Osteoblast (primary cell): ENCODE results near the gene POP5. TPM values are rescaled to one million over a fixed set of nuclear protein-coding genes. Genes with fewer than 3 reads are reported as not detected.

Experiments used
- DNase-seq: peaks from one replicate; pipeline ENCODE4 v3.0.0; 2011; ENCODE audit warnings: low spot score, mixed read lengths; ENCODE audit not compliant: insufficient read length; ENCODE audit errors: missing footprints
- H2AFZ ChIP-seq: 2 replicates; pipeline ENCODE4 v1.6.0; 2011; ENCODE audit warnings: mild to moderate bottlenecking, low read length
- H3K27ac ChIP-seq: 2 replicates; pipeline ENCODE4 v1.5.1; 2011; ENCODE audit warnings: mild to moderate bottlenecking, low read depth, low read length, moderate library complexity
- H3K27me3 ChIP-seq: 2 replicates; pipeline ENCODE4 v1.6.0; 2012; ENCODE audit warnings: mild to moderate bottlenecking, control low read depth, inconsistent platforms, low read length, moderate library complexity; ENCODE audit not compliant: insufficient read depth
- H3K36me3 ChIP-seq: 2 replicates; pipeline ENCODE4 v1.5.1; 2011; ENCODE audit warnings: mild to moderate bottlenecking, low read length, control low read depth, moderate library complexity; ENCODE audit not compliant: insufficient read depth
- H3K4me1 ChIP-seq: 2 replicates; pipeline ENCODE4 v1.5.1; 2011; ENCODE audit warnings: mild to moderate bottlenecking, low read length, control low read depth, moderate library complexity; ENCODE audit not compliant: insufficient read depth
- H3K4me2 ChIP-seq: 2 replicates; pipeline ENCODE4 v1.6.0; 2011; ENCODE audit warnings: mild to moderate bottlenecking, low read length; ENCODE audit not compliant: insufficient read depth
- H3K4me3 ChIP-seq: fragments of 200-600 bp; sonication (generic); 3 replicates; pipeline ENCODE4 v1.5.1; 2012; ENCODE audit warnings: mild to moderate bottlenecking, low read length, inconsistent platforms; ENCODE audit not compliant: insufficient read depth
- H3K79me2 ChIP-seq: 2 replicates; pipeline ENCODE4 v1.6.0; 2012; ENCODE audit warnings: mild to moderate bottlenecking, low read length, control low read depth, inconsistent platforms; ENCODE audit not compliant: insufficient read depth
- H3K9me3 ChIP-seq: 2 replicates; pipeline ENCODE4 v1.5.1; 2011; ENCODE audit warnings: low read depth, low read length, control low read depth
- H4K20me1 ChIP-seq: 2 replicates; pipeline ENCODE4 v1.6.0; 2012; ENCODE audit warnings: mild to moderate bottlenecking, low read length, control low read depth; ENCODE audit not compliant: insufficient read depth
- total RNA-seq: library from RNA; depleted of rRNA; stranded (reverse); fragments of >200 nt; gene quantifications from 2 replicates; pipeline ENCODE4 v1.2.3, GENCODE V29; 2012
- TF ChIP-seq, protein P1 (sequence below): IDR thresholded peaks from 2 replicates; pipeline ENCODE4 v1.5.1; 2011; ENCODE audit warnings: mild to moderate bottlenecking, low read depth, low read length, moderate library complexity; ENCODE audit errors: extremely low read depth

The POP5 gene, protein sequence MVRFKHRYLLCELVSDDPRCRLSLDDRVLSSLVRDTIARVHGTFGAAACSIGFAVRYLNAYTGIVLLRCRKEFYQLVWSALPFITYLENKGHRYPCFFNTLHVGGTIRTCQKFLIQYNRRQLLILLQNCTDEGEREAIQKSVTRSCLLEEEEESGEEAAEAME
- total RNA-seq = 19.4 and 26.8 TPM in 2 replicates

DNA sequence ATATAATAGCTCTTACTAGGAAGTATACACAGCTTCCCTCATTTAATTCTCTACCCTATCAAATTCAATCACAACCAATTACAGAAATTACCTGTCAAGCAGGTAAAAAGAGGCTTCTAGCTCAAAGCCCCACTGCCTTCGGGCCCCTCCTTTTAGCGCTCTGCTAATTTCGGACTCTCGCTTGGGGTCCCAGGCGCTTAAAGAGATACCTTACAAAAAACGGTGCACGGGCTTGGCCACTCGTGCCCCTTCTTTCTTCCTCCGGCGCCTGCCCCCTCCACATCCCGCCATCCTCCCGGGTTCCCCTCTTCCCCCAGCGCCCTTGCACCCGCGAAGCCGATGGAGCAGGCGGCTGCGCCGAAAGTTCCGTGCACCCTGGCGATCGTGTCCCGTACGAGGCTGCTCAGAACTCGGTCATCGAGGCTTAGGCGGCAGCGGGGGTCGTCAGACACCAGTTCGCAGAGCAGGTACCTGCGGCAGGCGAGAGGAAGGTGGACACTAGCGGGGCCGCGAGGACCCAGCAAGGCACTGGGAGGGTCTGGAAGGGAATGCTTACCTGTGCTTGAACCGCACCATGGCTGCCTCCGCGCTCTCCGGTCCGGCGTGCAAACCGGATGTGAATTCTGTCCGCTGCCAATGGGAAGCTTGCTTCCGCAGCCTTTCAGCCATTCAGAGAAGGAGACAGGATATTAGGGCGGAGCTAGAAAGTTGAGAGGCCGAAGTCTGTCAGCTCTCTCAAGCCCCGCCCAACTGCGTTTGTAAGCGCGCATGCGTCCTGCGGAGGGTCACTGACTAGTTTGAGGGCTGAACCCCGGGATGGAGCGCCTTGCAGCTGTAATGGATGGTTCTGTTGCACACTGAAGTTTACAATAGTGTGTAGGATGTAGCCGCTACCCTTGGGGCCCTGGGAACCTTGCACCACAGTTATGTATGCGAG, at the start of gene POP5:
Gene POP5 (minus strand): TSS at position 616 of the 937 bp plus-strand sequence. CDS start 40 bp downstream, at position 576.
- Histone ChIP-seq H2AFZ (peak within 1 kb of the TSS; percentile 81), H3K4me3 (peak within 1 kb of the TSS; percentile 80), H3K4me1 (peaks cover 18% of the 10 kb centered on the region), H3K27ac (peak within 1 kb of the TSS; percentile 49), H3K9me3 (no peaks in the 10 kb centered on the region), H3K79me2 (peaks cover 9% of the 10 kb centered on the region), H3K4me2 (peak within 1 kb of the TSS; percentile 99), H3K27me3 (no peaks in the 10 kb centered on the region), H3K36me3 (peaks cover 32% of the 10 kb centered on the region), H4K20me1 (no peaks in the 10 kb centered on the region)
- DNase-seq = peak; percentile 99
- TF ChIP-seq, protein P1, sequence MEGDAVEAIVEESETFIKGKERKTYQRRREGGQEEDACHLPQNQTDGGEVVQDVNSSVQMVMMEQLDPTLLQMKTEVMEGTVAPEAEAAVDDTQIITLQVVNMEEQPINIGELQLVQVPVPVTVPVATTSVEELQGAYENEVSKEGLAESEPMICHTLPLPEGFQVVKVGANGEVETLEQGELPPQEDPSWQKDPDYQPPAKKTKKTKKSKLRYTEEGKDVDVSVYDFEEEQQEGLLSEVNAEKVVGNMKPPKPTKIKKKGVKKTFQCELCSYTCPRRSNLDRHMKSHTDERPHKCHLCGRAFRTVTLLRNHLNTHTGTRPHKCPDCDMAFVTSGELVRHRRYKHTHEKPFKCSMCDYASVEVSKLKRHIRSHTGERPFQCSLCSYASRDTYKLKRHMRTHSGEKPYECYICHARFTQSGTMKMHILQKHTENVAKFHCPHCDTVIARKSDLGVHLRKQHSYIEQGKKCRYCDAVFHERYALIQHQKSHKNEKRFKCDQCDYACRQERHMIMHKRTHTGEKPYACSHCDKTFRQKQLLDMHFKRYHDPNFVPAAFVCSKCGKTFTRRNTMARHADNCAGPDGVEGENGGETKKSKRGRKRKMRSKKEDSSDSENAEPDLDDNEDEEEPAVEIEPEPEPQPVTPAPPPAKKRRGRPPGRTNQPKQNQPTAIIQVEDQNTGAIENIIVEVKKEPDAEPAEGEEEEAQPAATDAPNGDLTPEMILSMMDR = no peak

DNA sequence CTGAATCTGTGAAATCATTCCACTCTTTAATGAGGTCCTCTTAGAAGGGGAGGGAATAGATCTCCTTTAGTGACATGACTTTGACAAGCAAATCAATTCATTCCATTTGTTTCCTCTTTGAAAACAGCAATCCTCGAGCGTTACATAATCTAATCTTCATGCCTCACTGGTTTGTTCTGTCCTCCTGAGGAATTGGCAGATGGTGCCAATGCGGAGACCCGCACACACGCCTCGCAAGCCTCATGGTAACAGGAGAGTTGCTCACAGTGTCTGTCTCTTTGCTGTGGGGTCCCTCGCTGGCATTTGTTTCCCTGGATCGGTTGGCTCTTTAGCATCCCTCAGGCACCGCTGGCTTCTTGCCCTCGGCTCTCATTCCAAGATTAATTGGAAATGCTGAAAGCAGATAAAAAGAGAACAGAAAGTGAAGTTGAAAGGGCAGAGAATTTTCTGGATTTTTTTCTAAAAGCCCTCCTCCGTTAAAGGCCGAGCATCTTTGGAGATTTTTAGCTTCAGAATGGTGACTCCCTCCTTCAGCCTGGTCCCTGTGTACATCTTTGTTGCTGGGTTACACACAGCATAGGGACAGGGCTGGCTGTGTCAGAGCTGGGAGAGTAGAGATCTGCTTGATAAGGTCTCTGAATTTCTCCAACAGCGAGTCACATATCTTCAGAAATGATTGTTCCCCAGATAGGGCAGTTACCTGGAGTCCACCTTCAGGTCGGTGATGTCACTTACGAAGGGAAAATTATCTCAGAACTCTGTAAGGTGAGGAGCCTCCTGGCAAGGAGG, 49.1 kb upstream of the POP5 start:
- H3K79me2 ChIP-seq = no peaks in the 10 kb centered on the region
- DNase-seq = no peak
- H3K9me3 ChIP-seq = no peaks in the 10 kb centered on the region
- no peaks in the 10 kb centered on the region for H4K20me1 ChIP-seq
- H3K27me3 ChIP-seq = peaks cover 15% of the 10 kb centered on the region
- TF ChIP-seq, protein P1 = no peak
- no peak overlapping the region for H3K4me2 ChIP-seq
- no peaks in the 10 kb centered on the region for H3K4me1 ChIP-seq
- H3K36me3 ChIP-seq = no peaks in the 10 kb centered on the region
- H3K4me3 ChIP-seq = no peak overlapping the region
- H3K27ac ChIP-seq = no peak overlapping the region
- H2AFZ ChIP-seq = no peak overlapping the region

DNA sequence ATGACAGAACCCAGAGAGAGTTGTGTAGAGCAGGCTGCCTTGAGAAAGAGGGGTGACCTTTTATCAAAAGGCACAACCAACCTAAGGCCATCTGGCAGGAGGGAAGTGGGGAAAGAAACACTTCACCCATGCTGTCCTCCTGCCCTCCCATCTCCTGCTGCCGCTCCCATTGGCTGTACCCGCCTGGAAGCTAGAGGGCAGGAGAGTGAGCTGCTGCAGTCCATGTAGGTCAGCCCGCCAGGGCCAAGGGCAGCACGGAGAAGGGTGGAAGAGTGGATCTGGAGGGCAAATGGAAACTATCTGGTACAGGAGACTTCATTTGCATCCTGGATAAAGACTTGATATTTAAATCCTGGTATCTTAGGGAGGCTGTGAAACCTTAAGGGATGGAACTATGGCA, 47.7 kb upstream of the POP5 start:
- H3K27ac ChIP-seq = no peak overlapping the region
- H3K4me1 ChIP-seq = no peaks in the 10 kb centered on the region
- DNase-seq = no peak
- no peak overlapping the region for H3K4me2 ChIP-seq
- H2AFZ ChIP-seq = no peak overlapping the region
- H3K9me3 ChIP-seq = no peaks in the 10 kb centered on the region
- no peak overlapping the region for H3K4me3 ChIP-seq
- TF ChIP-seq, protein P1 = no peak
- no peaks in the 10 kb centered on the region for H3K36me3 ChIP-seq
- peaks cover 9% of the 10 kb centered on the region for H3K27me3 ChIP-seq
- H3K79me2 ChIP-seq = no peaks in the 10 kb centered on the region
- H4K20me1 ChIP-seq = no peaks in the 10 kb centered on the region
